Measurements from ENCODE around the gene IGBP1. TPM values are rescaled to one million over a fixed set of nuclear protein-coding genes. Genes with fewer than 3 reads are reported as not detected.
"Not testable (repeated sequence)": the region's sequence is repeated elsewhere in the genome, so short reads cannot be mapped to it uniquely, and the experiment has no call there.

Gene IGBP1
- 49.9 and 52.3 TPM in 2 replicates for total RNA-seq
- 37.0 TPM for polyA plus RNA-seq (2012)

DNA sequence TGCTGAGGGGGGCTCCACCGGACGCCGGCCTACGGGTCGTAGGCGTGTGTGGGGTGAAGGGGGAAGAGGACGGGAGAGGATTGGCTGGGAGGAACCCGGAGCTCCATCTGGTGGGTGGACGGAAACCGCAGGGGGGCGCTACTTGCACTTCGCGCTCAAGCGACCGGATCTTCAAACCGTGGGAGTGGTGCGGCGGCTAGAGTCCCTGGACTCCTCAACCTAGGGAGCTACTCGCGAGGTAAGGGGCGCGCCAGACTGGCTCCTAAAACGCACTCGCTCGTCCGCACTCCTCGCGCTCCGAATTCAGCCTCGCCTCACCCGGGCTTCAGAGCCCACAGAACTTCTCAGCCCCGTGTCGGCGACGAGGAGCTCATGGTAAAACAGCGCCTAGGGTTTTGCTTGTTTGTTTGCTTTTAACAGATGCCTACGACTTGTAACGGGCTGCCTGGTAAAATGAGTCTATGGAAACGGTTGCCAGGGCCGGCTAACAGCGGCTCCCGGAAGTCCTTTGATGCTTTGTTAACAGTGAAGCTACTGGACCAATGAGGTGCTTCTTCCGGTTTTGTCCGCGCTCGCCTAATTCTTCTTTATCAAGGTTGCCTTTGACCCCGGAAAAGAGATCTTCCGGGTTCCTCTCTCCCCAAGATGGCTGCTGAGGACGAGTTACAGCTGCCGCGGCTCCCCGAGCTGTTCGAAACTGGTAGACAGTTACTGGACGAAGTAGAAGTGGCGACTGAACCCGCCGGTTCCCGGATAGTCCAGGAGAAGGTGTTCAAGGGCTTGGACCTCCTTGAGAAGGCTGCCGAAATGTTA lies at the start of gene IGBP1:
IGBP1 (plus strand) TSS at position 145 of the 813 bp plus-strand sequence; CDS start at position 646, 501 bp downstream.
- peak; percentile 86 for DNase-seq (ENCODE audit: low read depth)

DNA sequence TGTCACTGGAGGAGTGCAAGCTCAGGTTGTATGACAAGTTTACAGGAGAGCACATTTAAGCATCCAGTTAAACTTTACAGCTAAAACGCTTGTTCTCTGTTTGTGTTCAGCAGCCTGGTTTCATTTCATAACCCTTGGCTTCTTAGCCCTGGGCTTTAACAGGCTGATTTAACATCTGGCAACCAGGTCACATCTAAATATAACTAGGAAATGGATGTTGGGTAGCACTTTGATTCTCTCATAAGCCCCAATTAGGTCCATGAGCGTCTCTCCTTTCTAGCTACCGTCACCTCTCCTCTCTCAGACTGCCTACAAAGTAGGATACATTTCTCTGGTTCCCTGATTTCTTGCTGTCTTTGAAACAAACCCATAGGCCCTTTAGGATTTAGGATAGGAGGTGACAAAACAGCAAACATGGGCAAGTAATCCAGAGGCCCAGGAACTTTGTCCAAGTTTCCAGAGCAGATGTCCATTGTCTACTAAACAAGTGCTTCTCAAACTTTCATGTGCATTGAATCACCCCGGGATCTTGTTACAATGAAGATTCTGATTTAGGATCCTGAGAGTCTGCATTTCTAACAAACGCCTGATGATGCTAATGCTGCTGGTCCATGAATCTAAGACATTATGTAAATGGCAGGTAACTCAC lies 48.5 kb upstream of the IGBP1 start:
- DNase-seq (ENCODE audit: low read depth): no peak

DNA sequence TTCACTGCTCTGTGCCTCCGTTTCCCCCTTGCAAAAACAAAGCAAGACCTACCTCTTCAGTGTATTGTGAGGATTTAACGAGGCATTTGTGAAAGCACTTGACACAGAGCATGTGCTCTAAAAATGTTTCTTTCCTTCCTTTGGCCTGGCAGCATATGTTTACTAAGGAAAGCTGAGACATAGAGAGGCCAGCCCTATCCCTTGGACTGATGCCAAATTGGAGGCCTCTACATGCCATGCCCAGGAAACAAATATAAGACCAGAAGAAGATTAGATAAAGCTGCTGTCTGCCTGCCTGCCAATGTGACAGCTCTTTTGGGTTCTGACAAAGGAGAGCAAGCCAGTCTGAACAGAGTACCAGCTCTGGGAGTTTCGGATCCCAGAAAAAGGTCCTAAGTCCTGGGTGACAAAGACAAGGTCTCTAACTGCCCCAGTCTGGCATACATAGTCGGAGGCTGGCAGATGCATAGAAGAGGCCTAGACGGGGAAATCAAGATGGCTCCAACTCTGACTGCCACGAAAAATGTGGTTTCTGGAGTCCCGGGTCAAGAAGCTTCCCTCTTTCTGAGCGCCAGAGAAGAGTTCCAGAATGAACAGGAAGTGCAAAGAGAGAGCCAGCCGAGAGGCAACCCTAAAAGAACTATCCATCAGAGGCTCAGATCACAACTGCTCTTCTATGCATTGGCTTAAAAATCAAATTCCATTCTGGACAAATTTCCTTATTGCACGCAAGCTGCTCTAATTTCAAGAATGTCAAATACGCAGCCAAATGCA lies 45.2 kb upstream of the IGBP1 start:
- DNase-seq (ENCODE audit: low read depth): peak; percentile 9

DNA sequence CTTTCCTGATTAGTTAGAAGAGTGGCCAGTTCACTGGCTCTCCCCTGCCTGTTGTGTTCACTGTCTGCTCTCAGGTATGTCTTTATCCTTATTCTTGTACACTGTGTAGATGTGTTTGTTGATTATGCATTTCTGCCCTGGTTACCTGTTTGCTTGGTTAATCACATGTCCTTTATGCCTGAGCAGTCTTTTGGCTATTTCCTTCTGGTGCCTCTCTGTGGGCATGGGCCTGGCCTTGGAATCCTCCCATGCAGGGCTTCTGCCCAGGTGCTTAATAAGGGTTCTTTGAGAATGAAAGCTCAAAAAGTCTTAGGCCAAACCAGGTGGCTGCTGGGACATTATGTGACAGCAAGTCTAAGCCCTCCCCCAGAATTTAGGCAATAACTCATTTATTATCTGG lies 44.5 kb upstream of the IGBP1 start:
- DNase-seq (ENCODE audit: low read depth): no peak

DNA sequence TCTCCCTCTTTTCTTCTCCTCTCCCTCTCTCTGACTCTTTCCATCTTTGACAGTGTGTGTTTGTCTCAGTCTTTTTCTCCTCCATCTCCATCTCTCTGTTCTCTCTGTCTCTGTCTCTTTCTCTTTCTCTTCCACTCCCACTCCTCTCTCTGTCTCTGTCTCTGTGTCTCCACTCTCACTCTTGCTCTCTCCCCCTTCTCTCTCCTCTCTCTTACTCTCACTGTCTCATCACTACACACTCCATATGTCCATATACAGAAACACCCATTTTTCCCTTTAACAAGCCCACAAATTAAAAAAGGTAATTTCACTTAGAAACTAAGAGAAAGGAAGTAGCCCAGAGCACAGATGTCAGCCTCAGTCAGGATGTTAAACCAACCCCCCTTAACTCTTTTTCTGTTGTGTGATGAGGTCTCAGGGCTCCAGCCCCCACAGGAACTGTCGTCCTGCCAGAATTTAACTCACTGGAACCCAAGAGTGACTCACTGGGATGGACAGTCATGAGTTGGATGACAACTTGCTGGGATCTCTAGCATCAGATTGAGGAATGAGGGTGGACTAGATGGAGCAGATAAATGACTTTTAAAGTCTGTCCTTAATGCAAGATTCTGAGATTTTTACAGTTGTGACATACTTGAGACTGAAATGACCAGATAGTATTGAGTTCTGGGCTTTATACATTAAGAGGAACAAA lies 43.5 kb upstream of the IGBP1 start:
- DNase-seq (ENCODE audit: low read depth): peak; percentile 9

DNA sequence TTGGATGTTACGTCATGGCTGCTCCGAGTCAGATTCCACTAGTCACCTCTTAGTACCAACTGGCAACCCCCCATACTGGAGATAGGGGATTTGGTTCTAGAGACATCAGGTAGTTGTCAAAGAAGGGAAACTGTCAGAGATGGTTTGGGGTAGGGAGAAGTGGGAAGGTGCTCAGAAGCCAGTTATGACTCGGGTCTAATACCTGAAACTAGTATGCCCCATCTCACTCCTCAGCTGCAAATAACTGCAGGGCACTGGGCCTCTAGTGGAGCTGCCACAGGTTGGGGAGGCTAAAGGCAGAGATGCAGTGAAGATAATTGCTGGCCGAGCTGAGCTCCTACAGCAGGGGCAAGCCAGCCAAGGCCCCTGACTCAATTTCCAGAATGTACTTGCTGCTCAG lies 41.0 kb upstream of the IGBP1 start:
- DNase-seq (ENCODE audit: low read depth): no peak

DNA sequence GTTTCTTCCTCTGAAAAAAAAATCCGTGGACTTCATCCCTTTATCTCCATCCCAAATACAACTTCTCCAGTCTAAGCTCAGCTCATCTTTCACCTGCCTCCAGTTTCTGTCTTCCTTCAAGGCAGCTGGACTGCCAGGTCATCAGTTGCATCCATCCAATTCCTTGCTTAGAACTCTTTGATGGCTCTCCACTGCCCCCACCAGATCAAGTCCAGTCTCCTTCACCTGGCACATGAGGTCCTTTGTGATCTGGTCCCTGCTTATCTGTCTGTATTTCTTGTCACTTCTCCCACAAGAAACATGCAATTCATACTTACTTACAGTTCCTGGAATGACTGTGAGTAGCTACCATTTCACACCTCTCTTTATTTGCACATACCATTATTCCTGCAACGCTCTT lies 37.2 kb upstream of the IGBP1 start:
- DNase-seq (ENCODE audit: low read depth): no peak

DNA sequence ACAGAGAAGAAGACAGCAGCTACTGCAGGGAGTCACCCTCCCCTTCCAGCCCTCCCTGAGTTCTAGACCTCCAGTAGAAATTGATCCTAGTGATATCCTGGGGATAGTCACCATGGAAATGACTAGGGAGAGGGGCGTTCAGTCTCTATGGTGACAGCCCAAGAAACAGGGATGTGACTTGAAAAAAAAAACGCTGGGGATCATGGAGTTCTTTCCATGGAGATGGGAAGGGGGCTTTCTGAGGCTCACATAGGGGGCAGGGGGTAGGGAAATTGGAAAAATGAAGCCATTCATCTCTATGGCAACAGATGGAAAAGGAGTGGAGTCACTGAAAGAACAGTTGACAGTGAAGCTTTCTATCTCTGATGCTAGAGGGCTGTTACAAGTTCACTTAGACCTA lies 28.0 kb upstream of the IGBP1 start:
- DNase-seq (ENCODE audit: low read depth): no peak

DNA sequence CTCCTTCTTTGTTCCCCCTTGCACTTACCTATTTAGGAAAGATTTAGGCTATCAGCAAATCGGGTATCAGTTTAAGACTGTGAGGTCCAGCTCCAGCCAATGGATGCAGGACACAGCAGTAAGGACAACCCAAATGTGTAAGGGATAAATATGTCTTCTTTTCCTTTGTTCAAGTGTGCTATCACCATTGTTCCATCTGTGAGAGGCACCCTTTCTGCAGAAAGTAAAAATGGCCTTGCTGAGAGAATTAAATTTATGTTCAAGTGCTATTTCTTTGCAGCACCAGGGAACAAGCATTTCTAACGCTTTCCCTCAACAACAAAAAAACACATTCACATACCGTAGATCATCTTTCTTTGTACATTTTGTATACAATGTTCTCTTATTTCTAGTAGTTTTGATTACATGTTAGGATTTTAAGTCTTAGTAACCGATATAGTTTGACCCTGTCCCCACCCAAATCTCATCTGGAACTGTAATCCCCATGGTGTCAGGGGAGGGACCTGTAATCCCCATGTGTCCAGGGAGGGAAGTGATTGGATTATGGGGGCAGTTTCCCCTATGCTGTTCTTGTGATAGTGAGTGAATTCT lies 21.7 kb upstream of the IGBP1 start:
- not testable (repeated sequence) for DNase-seq (ENCODE audit: low read depth)

DNA sequence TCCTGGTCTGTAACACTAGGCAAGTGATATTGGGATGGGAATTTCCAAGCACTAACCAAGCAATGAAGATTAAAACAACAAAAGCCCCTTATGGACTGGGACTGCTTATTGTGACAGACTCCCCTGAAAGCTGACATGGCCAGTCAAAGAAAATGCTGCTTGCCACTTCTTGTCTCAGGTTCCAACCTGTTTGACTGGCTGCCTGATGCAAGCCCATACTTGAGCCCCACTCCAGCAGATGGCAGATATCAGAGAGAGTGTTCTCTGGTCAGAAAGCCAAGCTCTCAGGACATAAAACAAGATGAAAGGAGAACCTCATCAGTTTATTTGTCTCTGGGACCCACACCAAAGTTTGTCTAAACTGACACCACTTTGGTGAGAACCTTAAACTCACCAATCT lies 15.5 kb upstream of the IGBP1 start:
- no peak for DNase-seq (ENCODE audit: low read depth)

DNA sequence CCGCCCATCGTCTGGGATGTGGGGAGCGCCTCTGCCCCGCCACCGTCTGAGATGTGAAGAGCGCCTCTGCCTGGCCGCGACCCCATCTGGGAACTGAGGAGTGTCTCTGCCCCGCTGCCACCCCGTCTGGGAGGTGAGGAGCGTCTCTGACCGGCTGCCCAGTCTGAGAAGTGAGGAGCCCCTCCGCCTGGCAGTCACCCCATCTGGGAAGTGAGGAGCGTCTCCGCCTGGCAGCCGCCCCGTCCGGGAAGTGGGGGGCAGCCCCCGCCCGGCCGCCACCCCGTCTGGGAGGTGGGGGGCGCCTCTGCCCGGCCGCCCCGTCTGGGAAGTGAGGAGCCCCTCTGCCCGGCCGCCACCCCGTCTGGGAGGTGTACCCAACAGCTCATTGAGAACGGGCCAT lies 10.2 kb upstream of the IGBP1 start:
- not testable (repeated sequence) for DNase-seq (ENCODE audit: low read depth)

DNA sequence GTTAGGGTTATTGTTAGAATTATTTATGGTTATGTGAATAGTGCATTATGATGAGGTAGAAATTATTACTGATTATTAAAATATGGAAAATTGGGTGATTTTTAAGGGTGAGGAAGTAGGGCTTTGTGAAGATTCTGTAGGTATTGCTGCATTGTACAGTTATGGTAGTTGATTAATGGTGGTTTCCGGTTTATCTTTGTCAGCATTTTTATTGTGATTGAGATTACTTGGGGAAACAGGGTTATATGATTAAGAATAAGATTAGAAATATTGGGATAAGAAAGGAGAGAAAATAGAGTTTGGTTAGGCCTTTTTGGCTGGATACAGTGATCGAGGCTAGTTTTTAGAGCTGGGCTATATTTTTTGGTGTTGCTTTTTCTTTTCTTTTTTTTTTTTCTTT lies 8.6 kb upstream of the IGBP1 start:
- no peak for DNase-seq (ENCODE audit: low read depth)

DNA sequence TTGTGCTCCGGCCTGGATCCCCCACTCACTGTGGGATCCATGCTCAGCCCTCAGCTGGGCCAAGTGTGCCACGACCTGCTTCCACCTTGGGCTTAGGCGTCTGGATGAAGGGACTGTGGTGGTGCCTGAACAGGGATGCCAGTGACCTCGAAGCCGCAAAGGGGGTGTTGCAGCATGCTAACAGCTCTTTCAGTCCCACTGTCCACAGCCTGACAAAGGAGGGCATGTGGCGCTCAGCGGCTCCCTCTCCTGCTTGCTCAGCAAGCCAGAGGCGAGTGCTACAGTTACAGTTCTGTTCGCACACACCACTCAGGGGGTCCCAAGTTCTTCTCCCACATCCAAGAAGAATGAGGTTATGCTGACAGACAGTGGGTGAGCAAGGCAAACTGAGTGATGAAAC lies 5.2 kb upstream of the IGBP1 start:
- DNase-seq (ENCODE audit: low read depth): no peak

DNA sequence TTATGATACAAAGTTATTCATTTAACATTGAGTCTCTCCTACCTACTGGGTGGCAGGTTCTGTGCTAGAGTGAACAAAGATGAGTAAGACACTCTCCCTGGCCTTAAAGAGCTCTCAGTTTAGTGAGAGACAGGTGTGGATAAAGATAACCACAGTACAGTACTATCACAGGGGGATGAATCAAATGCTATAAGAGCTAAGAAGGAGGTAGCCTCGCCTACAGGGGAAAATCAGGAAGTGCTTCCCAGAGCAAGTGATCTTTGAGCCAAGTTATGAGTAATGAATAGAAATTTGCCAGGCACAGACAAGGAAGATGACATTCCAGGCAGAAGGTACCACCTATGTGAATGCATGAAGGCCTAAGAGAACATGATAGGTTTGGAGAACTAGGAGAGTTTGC lies 3.4 kb upstream of the IGBP1 start:
- no peak for DNase-seq (ENCODE audit: low read depth)

DNA sequence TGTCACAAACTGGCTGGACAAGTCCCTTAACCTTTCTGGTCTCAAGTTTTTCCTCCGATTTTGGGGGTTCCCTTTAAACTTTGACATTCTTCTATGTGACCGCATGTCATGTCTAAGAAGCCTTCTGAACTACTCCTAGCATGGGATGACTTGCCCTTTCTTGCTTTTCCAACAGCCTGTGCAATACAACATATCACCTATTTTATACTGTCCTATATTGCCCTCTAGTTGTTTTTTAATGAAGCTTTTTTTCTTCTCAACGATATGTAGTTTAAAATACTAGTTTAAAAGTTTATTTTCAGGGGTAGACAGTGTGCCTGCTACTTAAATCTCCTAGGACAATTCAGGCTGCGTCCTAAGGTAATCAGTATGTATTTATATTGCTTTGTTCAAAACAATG lies 1.0 kb upstream of the IGBP1 start:
- no peak for DNase-seq (ENCODE audit: low read depth)

DNA sequence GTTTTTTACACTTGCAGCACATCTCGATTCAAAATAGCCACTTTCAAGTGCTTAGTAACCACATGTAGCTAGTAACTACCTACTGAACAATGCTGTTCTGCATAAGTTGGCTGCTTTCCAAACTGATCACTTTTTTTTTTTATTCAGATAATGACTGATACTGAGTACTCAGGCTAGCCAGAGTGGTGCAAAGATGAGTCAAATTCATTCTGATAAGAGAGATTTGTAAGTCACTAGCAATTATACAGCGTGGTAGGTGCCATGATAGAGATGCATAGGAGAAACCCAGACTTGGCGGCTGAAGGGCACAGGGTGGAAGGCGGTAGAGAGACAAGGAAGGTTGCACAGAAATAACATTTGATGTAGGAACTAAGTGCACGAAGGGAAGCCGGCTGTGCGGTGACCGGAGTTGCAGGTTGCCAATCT lies 357 bp upstream of the IGBP1 start:
- DNase-seq (ENCODE audit: low read depth): no peak

DNA sequence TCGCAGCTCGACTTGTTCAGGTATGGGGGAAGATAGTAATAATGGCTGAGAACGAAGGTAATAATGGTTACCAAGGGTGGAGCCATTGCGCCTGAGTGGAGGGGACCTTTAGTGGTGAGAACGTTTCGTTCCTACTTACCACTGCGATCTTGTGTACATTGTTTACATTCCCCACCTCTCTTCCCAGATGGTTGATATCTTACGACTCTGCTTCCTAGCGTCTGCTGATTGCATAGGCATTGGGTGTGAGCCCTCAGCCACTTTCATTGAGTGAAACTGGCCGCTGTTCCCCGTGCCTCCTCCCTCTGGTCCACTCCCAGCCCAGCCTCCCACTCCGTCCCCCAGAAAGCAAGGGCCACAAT lies 850 bp downstream of the IGBP1 start:
- no peak for DNase-seq (ENCODE audit: low read depth)

DNA sequence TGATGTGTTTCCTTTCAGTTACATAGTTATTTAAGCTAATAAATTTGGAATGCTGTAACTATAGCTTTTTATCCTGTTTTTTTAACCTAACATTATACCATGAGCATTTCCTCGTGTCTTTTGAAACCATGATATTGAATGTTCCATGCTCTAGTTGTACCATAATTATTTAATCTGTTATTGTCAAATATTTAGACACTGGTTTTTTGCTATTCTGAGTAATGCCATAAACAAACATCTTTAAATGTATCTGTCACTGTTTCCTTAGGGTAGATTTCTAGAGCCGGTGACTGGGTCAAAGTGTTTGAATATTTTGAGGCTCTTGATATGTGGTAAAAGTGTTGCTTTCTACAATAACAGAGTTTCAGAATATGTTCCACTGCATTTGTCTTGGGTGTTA lies 5.4 kb downstream of the IGBP1 start:
- DNase-seq (ENCODE audit: low read depth): no peak

DNA sequence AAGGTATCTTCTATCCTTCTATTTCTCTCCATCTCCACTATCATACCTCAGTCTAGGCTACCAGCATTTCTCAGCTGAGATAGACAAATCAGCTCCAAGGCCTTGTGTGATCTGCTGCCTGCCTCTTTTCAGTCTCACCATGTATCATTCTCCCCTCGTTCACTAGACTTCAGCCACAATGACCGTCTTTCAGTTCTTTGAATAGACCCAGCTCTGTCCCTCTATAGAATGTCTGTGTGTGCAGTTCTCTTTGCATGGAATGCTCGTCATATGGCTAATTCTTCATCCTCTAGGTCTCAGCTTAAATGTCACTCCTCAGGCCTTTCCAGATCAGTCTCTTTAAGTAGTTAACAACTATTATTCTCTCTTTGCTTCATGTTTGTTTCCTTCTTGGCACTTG lies 6.5 kb downstream of the IGBP1 start:
- DNase-seq (ENCODE audit: low read depth): no peak

DNA sequence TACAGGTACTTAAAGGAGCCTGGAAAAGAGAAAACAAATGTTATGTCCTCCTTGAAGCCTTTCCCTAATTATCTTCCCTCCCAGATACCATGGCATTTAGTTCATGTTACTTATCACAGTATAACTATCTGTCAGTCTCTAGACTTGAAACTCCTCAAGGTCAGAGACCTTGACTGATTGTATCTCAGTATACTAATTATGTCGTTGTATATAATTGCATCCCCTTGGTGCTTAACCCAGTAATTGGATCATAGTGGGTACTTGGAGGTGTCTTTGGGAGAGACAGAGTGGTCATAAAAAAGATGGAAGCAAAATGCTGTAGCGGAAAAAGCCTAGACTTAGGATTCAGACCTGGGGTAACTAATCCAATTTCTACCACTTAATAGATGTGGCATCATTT lies 8.1 kb downstream of the IGBP1 start:
- DNase-seq (ENCODE audit: low read depth): no peak

All from myocyte (in vitro differentiated cells).